Esophagus muscularis mucosa (tissue), 4 donors: ENCODE data around the gene MXI1. TPM values are rescaled to one million over a fixed set of nuclear protein-coding genes. Genes with fewer than 3 reads are reported as not detected.
A peak's percentile ranks its signal among the peaks of the same experiment; 100 is the strongest.

Source experiments
- DNase-seq: peaks from one replicate; pipeline ENCODE4 v3.0.0-alpha.2; 2017; ENCODE audit errors: extremely low spot score
- H3K27ac ChIP-seq, 4 donors: fragments of 200-600 bp; sonication (generic); replicated peaks in 1 of 4; 1 replicate in 3 of 4; 2 replicates in 1 of 4; pipeline ENCODE4 v1.5.1; 2016 to 2019; ENCODE audit warnings: mild to moderate bottlenecking in 1 of 4
- H3K27me3 ChIP-seq, 4 donors: fragments of 200-600 bp; sonication (generic); one replicate each; pipeline versions ENCODE4 v1.5.1 to v1.6.0; 2016 to 2019
- H3K36me3 ChIP-seq, 4 donors: fragments of 200-600 bp; sonication (generic); one replicate each; pipeline ENCODE4 v1.5.1; 2016 to 2019
- H3K4me1 ChIP-seq, 4 donors: fragments of 200-600 bp; sonication (generic); one replicate each; pipeline ENCODE4 v1.5.1; 2016 to 2019
- H3K4me3 ChIP-seq, 4 donors: fragments of 200-600 bp; sonication (generic); 1 replicate in 2 of 4; 2 replicates in 2 of 4; pipeline ENCODE4 v1.5.1; 2016 to 2019; ENCODE audit warnings: mild to moderate bottlenecking in 4 of 4, moderate library complexity in 1 of 4
- H3K9me3 ChIP-seq, 4 donors: fragments of 200-600 bp; sonication (generic); 1 replicate in 3 of 4; 2 replicates in 1 of 4; pipeline ENCODE4 v1.5.1; 2016 to 2019
- EP300 ChIP-seq: sonication (generic); formaldehyde crosslinking; IDR thresholded peaks from one replicate; pipeline ENCODE4 v1.6.1; 2017; ENCODE audit warnings: antibody characterized with exemption
- POLR2A ChIP-seq: fragments of 450-650 bp; IDR thresholded peaks from one replicate; pipeline ENCODE4 v1.6.1; 2017; ENCODE audit warnings: antibody characterized with exemption, moderate library complexity, mild to moderate bottlenecking, low read depth
- POLR2AphosphoS5 ChIP-seq, 2 donors: sonication (generic); formaldehyde crosslinking; IDR thresholded peaks; one replicate each; pipeline ENCODE4 v1.6.1; 2017; ENCODE audit warnings: antibody characterized with exemption in 2 of 2
- WGBS: methylation state at CpG from one replicate; pipeline ENCODE4 v1.1.5; 2018; 5-methylcytosine and 5-hydroxymethylcytosine counted together
- intact Hi-C: fragments of 100-400 bp; cut with DNase I; formaldehyde crosslinking; loops from one replicate; pipeline ENCODE4 v1.15.1; 2023
- total RNA-seq, 4 donors: library from RNA; depleted of rRNA; stranded (reverse); fragments of >200 nt; gene quantifications; one replicate each; pipeline versions ENCODE4 v1.1.0 to v1.2.1, GENCODE V29; 2016
- TF ChIP-seq, protein P1 (sequence below), 3 experiments: fragments of 200-600 bp in 2 of 3; fragments of 450-650 bp in 1 of 3; sonication (generic) in 2 of 3; IDR thresholded peaks; one replicate each; pipeline ENCODE4 v1.5.1; 2017 to 2019; ENCODE audit warnings: antibody characterized with exemption in 3 of 3, mild to moderate bottlenecking in 2 of 3, moderate library complexity in 1 of 3

Gene MXI1
- total RNA-seq, 4 donors from 2014 or later = 198 to 292 (median 226) TPM

DNA sequence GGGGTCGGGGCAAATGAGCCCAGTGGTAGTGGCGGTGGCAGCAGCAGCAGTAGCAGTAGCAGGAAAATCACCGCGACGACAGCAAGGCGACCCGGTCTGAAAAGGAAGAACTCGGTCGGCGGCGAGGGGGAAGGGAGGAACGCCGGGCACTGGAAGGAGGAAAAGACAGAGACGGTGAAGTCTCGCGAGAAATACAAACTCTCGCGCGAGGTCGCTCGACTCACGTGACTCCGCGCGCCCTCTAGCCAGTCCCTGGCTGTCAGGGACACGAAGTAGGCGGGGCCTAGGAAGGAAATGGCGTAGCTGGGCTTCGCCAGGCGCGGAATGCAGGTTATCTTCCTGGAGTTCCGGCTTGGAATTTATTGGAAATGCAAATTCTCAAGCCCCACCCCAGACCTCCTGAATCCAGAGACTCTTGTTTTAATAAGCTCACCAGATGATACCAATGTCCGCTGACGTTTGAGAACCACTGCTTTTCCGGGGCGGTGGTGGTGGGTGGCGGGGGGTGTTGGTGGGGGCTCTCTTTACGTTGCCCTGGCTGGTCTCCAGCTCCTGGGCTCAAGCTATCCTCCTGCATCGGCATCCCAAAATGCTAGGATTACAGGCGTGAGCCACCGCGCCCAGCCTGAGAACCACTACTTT, 97.5 kb downstream of the MXI1 start, which contains the start of gene SMNDC1:
Gene SMNDC1, minus strand, starts transcription at position 141 of the 642 bp plus-strand sequence. CDS start 1,333 bp downstream, outside the sequence.
- intact Hi-C loops = loop anchor here (5.0 kb wide), 1 partner anchor 197 kb away; no protein-coding TSS in a partner anchor
- peak within 1 kb of the TSS; percentile 76 to 93 (median 91) for H3K4me3 ChIP-seq
- H3K36me3 ChIP-seq = peaks cover 6 to 35% (median 23%) of the 10 kb centered on the region in 4 donors
- peak; percentile 99 for DNase-seq
- WGBS = under 1% methylated on average over 38 of the region's 42 CpGs
- H3K27ac ChIP-seq = peak within 1 kb of the TSS; percentile 93 to 98 (median 96)
- no peaks in the 10 kb centered on the region for H3K9me3 ChIP-seq
- H3K4me1 ChIP-seq = peaks cover 39 to 52% (median 51%) of the 10 kb centered on the region in 4 donors
- TF ChIP-seq POLR2A = peak; percentile 46
- TF ChIP-seq, protein P1, sequence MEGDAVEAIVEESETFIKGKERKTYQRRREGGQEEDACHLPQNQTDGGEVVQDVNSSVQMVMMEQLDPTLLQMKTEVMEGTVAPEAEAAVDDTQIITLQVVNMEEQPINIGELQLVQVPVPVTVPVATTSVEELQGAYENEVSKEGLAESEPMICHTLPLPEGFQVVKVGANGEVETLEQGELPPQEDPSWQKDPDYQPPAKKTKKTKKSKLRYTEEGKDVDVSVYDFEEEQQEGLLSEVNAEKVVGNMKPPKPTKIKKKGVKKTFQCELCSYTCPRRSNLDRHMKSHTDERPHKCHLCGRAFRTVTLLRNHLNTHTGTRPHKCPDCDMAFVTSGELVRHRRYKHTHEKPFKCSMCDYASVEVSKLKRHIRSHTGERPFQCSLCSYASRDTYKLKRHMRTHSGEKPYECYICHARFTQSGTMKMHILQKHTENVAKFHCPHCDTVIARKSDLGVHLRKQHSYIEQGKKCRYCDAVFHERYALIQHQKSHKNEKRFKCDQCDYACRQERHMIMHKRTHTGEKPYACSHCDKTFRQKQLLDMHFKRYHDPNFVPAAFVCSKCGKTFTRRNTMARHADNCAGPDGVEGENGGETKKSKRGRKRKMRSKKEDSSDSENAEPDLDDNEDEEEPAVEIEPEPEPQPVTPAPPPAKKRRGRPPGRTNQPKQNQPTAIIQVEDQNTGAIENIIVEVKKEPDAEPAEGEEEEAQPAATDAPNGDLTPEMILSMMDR (IDR thresholded peaks at IDR 0.05) = no peak
- TF ChIP-seq POLR2AphosphoS5 (IDR thresholded peaks at IDR 0.05) = peak; percentile 94 to 97
- no peak for TF ChIP-seq EP300
- H3K27me3 ChIP-seq = no peaks in the 10 kb centered on the region

DNA sequence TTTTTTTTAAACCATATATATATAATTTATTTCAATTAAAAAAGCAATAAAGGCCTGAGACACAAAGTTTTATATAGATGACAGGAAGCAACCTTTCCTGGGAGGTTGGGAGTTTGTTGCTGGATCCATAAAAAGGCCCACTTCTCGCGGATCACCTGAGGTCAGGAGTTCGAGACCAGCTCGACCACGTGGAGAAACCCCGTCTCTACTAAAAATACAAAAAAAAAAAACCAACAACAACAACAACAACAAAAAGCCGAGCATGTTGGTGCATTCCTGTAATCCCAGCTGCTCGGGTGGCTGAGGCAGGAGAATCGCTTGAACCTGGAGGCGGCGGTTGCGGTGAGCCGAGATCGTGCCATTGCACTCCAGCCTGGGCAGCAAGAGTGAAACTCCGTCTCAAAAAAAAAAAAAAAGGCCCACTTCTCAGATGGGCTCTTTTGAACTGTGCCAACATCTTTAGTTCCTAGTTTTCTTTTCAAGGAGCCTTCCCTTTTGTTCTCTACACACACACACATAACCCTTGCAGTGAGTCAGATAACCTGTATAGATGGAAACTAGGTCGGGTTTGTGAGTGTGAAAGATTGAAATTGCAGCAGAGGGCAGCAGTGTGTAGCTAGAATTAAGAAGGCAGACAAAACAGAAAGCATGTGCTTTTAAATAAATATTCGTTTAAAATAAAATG, 98.5 kb downstream of the MXI1 start:
- H3K4me1 ChIP-seq = peaks cover 30 to 42% (median 41%) of the 10 kb centered on the region in 4 donors
- H3K4me3 ChIP-seq = peak overlapping the region in 2 of 4 donors; percentile 90 to 92
- intact Hi-C loops = loop anchor here (5.0 kb wide), 1 partner anchor 196 kb away; no protein-coding TSS in a partner anchor
- H3K27ac ChIP-seq = peak overlapping the region; percentile 93 to 98 (median 96)
- peaks cover 6 to 25% (median 18%) of the 10 kb centered on the region in 4 donors for H3K36me3 ChIP-seq
- DNase-seq = no peak
- no peaks in the 10 kb centered on the region for H3K9me3 ChIP-seq
- 70% methylated on average over 17 of the region's 17 CpGs for WGBS
- H3K27me3 ChIP-seq = no peaks in the 10 kb centered on the region
- TF ChIP-seq EP300 (no peak), POLR2A (no peak), POLR2AphosphoS5 (IDR thresholded peaks at IDR 0.05) (peak; percentile 5 to 17)
- TF ChIP-seq, protein P1 (IDR thresholded peaks at IDR 0.05) = peak; percentile 57 to 80 (median 67)

DNA sequence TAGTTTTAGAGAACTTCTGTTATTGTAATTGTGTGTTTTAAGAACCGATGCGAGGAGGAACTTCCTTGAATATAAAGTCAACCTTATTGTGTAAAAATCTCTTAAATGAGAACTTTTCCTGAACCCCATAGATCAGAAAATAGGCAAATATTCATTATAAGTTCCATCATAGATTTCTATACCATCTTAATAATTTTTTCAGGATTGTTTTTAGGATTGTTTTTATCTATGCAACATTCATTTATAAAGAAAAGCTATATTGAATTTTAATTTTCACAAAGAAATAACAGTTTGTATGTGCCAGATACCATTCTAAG, 99.0 kb downstream of the MXI1 start:
- Histone ChIP-seq H3K27me3 (no peaks in the 10 kb centered on the region), H3K4me1 (peaks cover 25 to 39% (median 36%) of the 10 kb centered on the region in 4 donors), H3K36me3 (peaks cover 6 to 20% (median 15%) of the 10 kb centered on the region in 4 donors), H3K9me3 (no peaks in the 10 kb centered on the region), H3K27ac (peak overlapping the region in 1 of 4 donors; percentile 96), H3K4me3 (peak overlapping the region in 1 of 4 donors; percentile 92)
- 11% methylated on average over 2 of the region's 2 CpGs for WGBS
- no peak for DNase-seq
- intact Hi-C loops = loop anchor here (5.0 kb wide), 1 partner anchor 196 kb away; no protein-coding TSS in a partner anchor
- TF ChIP-seq, protein P1 (IDR thresholded peaks at IDR 0.05) = no peak
- no peak for TF ChIP-seq EP300
- no peak for TF ChIP-seq POLR2AphosphoS5 (IDR thresholded peaks at IDR 0.05)
- TF ChIP-seq POLR2A = no peak

DNA sequence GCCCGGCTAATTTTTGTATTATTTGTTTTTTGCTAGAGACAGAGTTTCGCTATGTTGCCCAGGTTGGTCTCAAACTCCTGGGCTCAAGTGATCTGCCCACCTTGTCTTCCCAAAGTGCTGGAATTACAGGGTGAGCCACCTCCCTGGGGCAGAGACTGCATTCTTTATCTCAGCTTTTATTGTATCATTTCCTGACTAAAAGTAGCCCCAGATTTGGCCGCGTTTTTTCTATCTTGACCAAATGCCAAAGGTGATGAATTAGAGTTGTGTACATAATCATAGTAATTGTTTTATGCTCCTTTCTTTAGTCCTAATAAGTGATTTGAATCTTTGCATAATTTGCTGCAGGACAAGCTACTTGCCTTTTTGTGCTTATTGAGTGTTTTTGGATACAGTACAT, 100.4 kb downstream of the MXI1 start:
- Histone ChIP-seq H3K4me1 (peaks cover 14 to 29% (median 22%) of the 10 kb centered on the region in 4 donors), H3K36me3 (peaks cover 0 to 6% (median 3%) of the 10 kb centered on the region in 4 donors), H3K27me3 (no peaks in the 10 kb centered on the region), H3K9me3 (no peaks in the 10 kb centered on the region), H3K27ac (no peak overlapping the region), H3K4me3 (no peak overlapping the region)
- DNase-seq = no peak
- TF ChIP-seq, protein P1 (IDR thresholded peaks at IDR 0.05) = no peak
- no peak for TF ChIP-seq POLR2AphosphoS5 (IDR thresholded peaks at IDR 0.05)
- 67% methylated on average over 4 of the region's 4 CpGs for WGBS
- intact Hi-C loops = loop anchor here (5.0 kb wide), 1 partner anchor 194 kb away; no protein-coding TSS in a partner anchor
